ENCODE data around the gene SPTBN4.

DNA sequence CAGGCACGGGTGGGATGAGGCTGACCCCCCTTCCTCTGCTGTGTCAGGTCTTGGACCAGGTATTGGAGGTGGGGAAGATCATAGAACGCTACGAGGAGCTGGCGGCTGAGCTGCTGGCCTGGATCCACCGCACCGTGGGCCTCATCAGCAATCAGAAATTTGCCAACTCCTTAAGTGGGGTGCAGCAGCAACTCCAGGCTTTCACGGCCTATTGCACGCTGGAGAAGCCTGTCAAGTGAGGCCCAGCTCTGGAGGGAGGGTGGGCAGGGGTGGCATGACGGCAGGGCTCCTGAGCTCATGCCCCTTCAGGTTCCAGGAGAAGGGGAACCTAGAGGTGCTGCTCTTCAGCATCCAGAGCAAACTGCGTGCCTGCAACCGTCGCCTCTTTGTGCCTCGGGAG lies 35.3 kb downstream of the SPTBN4 start:
- TF ChIP-seq EZH2 (IDR thresholded peaks at IDR 0.05; ENCODE audit: low read length, unreplicated experiment) (no peak), EZH2phosphoT487 (IDR thresholded peaks at IDR 0.05; ENCODE audit: borderline replicate concordance, low read length) (no peak)
- TF ChIP-seq, protein P1, sequence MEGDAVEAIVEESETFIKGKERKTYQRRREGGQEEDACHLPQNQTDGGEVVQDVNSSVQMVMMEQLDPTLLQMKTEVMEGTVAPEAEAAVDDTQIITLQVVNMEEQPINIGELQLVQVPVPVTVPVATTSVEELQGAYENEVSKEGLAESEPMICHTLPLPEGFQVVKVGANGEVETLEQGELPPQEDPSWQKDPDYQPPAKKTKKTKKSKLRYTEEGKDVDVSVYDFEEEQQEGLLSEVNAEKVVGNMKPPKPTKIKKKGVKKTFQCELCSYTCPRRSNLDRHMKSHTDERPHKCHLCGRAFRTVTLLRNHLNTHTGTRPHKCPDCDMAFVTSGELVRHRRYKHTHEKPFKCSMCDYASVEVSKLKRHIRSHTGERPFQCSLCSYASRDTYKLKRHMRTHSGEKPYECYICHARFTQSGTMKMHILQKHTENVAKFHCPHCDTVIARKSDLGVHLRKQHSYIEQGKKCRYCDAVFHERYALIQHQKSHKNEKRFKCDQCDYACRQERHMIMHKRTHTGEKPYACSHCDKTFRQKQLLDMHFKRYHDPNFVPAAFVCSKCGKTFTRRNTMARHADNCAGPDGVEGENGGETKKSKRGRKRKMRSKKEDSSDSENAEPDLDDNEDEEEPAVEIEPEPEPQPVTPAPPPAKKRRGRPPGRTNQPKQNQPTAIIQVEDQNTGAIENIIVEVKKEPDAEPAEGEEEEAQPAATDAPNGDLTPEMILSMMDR (conservative IDR thresholded peaks at IDR 0.05; ENCODE audit: low read depth, low read length): no peak
